ENCODE data around the gene DTHD1. TPM values are rescaled to one million over a fixed set of nuclear protein-coding genes. Genes with fewer than 3 reads are reported as not detected.

The DTHD1 gene
- total and polyA plus RNA-seq, 10 of the 15 experiments (the other 5 are each of a cell fraction or from before 2014, with no cell fraction given): 0.05 to 2.8 (median 1.4) TPM

DNA sequence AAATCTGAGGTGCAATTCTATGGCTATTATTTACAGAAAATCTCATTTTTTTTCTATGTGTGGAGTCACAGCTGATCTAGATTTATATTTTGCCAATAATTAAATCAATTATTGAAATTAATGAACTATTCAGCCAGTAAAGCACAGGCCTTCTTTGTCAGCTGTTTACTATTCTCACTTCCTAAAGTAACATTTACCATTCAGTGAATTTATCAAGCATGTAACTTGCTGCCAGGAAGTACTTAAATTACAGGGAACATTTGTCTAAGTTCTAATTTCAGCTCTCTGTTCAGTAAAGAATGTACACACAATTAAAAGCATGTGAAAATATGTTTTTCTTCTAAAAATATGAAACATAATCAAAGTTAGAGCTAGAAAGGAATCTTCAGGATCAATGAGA, 79.3 kb downstream of the DTHD1 start:
- FAIRE-seq (no peak), DNase-seq (ENCODE audit: low read depth, low spot score) (no peak), ATAC-seq (no peak)
- Histone ChIP-seq H3K9me3 (replicated peaks; ENCODE audit: control insufficient read depth, insufficient read depth, low read length) (no peaks in the 10 kb centered on the region; the same call in 2 of the 3 replicates), H3K36me3 (ENCODE audit: control insufficient read depth in 2 of 2, insufficient read depth in 2 of 2, low read length in 1 of 2) (no peaks in the 10 kb centered on the region), H3K4me2 (ENCODE audit: control insufficient read depth, insufficient read depth) (no peak overlapping the region), H3K27me3 (replicated peaks in 1 of 2; ENCODE audit: control insufficient read depth in 2 of 2, insufficient read depth in 2 of 2, low read length in 1 of 2) (no peaks in the 10 kb centered on the region), H3K79me2 (ENCODE audit: control insufficient read depth, insufficient read depth, low read length) (no peaks in the 10 kb centered on the region), H4K20me1 (ENCODE audit: control insufficient read depth, insufficient read depth) (no peaks in the 10 kb centered on the region), H3K4me1 (ENCODE audit: control insufficient read depth, insufficient read depth, low read length) (no peaks in the 10 kb centered on the region), H3K9ac (ENCODE audit: control insufficient read depth, insufficient read depth, low read length) (no peak overlapping the region), H3K27ac (ENCODE audit: control insufficient read depth, insufficient read depth) (no peak overlapping the region), H3K4me3 (no peak overlapping the region), H2AFZ (ENCODE audit: control insufficient read depth, low read depth, low read length) (no peak overlapping the region)
- intact Hi-C loops (cut with micrococcal nuclease; ENCODE audit: unreplicated experiment) (no loop called here), in situ Hi-C loops (cut with MboI) (no loop called here)
- POLR2A ChIA-PET: no interaction called here
- SMC1A ChIA-PET (ENCODE audit: uncharacterized antibody, unreplicated experiment): interaction anchor here (0.7 to 5.5 kb wide), 5 partner anchors 11 to 38 kb away, joined by 3 to 41 read pairs (median 3); no protein-coding TSS in a partner anchor
- CTCF ChIA-PET: interaction anchor here (0.9 to 4.6 kb wide), 4 partner anchors 35 to 109 kb away, joined by 3 to 20 read pairs (median 4); no protein-coding TSS in a partner anchor
- no TSS peak for BruUV-seq (replicated peaks)
- RAD21 ChIA-PET (ENCODE audit: unreplicated experiment): interaction anchor here (0.9 kb wide), 1 partner anchor 39 kb away, joined by 6 read pairs; no protein-coding TSS in a partner anchor
- TF ChIP-seq CEBPB (IDR thresholded peaks at IDR 0.05; ENCODE audit: borderline replicate concordance in 1 of 2, low read depth in 2 of 2, low read length in 2 of 2) (no peak), IRF5 (IDR thresholded peaks at IDR 0.05; ENCODE audit: borderline replicate concordance) (no peak), SIN3A (IDR thresholded peaks at IDR 0.05; ENCODE audit: low read depth, low read length) (no peak), RUNX3 (IDR thresholded peaks at IDR 0.05; ENCODE audit: low read length) (no peak), RCOR1 (conservative IDR thresholded peaks at IDR 0.05; ENCODE audit: low read depth, low read length) (no peak), RFX5 (IDR thresholded peaks at IDR 0.05; ENCODE audit: low read depth, low read length) (no peak), TCF7 (IDR thresholded peaks at IDR 0.05; ENCODE audit: borderline replicate concordance) (no peak), ZZZ3 (IDR thresholded peaks at IDR 0.05; ENCODE audit: control insufficient read depth, insufficient read length, low read depth) (no peak), NFXL1 (IDR thresholded peaks at IDR 0.05; ENCODE audit: borderline replicate concordance) (no peak), PBX3 (IDR thresholded peaks at IDR 0.05; ENCODE audit: insufficient replicate concordance, low read depth, low read length) (no peak), ZNF207 (IDR thresholded peaks at IDR 0.05; ENCODE audit: borderline replicate concordance) (no peak), MTA3 (IDR thresholded peaks at IDR 0.05; ENCODE audit: borderline replicate concordance, low read length) (no peak), CREM (IDR thresholded peaks at IDR 0.05; ENCODE audit: low read depth) (no peak)
- TF ChIP-seq, protein P1, sequence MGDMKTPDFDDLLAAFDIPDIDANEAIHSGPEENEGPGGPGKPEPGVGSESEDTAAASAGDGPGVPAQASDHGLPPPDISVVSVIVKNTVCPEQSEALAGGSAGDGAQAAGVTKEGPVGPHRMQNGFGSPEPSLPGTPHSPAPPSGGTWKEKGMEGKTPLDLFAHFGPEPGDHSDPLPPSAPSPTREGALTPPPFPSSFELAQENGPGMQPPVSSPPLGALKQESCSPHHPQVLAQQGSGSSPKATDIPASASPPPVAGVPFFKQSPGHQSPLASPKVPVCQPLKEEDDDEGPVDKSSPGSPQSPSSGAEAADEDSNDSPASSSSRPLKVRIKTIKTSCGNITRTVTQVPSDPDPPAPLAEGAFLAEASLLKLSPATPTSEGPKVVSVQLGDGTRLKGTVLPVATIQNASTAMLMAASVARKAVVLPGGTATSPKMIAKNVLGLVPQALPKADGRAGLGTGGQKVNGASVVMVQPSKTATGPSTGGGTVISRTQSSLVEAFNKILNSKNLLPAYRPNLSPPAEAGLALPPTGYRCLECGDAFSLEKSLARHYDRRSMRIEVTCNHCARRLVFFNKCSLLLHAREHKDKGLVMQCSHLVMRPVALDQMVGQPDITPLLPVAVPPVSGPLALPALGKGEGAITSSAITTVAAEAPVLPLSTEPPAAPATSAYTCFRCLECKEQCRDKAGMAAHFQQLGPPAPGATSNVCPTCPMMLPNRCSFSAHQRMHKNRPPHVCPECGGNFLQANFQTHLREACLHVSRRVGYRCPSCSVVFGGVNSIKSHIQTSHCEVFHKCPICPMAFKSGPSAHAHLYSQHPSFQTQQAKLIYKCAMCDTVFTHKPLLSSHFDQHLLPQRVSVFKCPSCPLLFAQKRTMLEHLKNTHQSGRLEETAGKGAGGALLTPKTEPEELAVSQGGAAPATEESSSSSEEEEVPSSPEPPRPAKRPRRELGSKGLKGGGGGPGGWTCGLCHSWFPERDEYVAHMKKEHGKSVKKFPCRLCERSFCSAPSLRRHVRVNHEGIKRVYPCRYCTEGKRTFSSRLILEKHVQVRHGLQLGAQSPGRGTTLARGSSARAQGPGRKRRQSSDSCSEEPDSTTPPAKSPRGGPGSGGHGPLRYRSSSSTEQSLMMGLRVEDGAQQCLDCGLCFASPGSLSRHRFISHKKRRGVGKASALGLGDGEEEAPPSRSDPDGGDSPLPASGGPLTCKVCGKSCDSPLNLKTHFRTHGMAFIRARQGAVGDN (IDR thresholded peaks at IDR 0.05): no peak
- TF ChIP-seq, protein P2, sequence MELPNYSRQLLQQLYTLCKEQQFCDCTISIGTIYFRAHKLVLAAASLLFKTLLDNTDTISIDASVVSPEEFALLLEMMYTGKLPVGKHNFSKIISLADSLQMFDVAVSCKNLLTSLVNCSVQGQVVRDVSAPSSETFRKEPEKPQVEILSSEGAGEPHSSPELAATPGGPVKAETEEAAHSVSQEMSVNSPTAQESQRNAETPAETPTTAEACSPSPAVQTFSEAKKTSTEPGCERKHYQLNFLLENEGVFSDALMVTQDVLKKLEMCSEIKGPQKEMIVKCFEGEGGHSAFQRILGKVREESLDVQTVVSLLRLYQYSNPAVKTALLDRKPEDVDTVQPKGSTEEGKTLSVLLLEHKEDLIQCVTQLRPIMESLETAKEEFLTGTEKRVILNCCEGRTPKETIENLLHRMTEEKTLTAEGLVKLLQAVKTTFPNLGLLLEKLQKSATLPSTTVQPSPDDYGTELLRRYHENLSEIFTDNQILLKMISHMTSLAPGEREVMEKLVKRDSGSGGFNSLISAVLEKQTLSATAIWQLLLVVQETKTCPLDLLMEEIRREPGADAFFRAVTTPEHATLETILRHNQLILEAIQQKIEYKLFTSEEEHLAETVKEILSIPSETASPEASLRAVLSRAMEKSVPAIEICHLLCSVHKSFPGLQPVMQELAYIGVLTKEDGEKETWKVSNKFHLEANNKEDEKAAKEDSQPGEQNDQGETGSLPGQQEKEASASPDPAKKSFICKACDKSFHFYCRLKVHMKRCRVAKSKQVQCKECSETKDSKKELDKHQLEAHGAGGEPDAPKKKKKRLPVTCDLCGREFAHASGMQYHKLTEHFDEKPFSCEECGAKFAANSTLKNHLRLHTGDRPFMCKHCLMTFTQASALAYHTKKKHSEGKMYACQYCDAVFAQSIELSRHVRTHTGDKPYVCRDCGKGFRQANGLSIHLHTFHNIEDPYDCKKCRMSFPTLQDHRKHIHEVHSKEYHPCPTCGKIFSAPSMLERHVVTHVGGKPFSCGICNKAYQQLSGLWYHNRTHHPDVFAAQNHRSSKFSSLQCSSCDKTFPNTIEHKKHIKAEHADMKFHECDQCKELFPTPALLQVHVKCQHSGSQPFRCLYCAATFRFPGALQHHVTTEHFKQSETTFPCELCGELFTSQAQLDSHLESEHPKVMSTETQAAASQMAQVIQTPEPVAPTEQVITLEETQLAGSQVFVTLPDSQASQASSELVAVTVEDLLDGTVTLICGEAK (IDR thresholded peaks at IDR 0.05; ENCODE audit: borderline replicate concordance): no peak
